Measurements from ENCODE around the gene ZDHHC13. TPM values are rescaled to one million over a fixed set of nuclear protein-coding genes. Genes with fewer than 3 reads are reported as not detected.
A peak's percentile ranks its signal among the peaks of the same experiment; 100 is the strongest.

The ZDHHC13 gene
- total and polyA plus RNA-seq, 12 donors, result 6.0 to 9.4 (median 7.2) TPM

GRCh38 chr11:19208181-19208580, 91.2 kb downstream of the ZDHHC13 start:
- Histone ChIP-seq H3K36me3 (no peaks in the 10 kb centered on the region), H3K4me3 (no peak overlapping the region), H3K27ac (peak overlapping the region in 5 of 10 donors; percentile 68 to 93 (median 89)), H3K9me3 (peaks cover 0 to 4% (median 0%) of the 10 kb centered on the region in 11 donors), H3K27me3 (no peaks in the 10 kb centered on the region), H3K4me1 (peaks cover 0 to 23% (median 0%) of the 10 kb centered on the region in 9 donors)
- intact Hi-C loops (cut with DNase I), result no loop called here
- ATAC-seq, result no peak
- TF ChIP-seq CTCF (IDR thresholded peaks at IDR 0.05), result no peak
- no peak for DNase-seq
- WGBS, 2 donors, result 89 to 90% methylated on average over 2 of the region's 2 CpGs

GRCh38 chr11:19208959-19209546, 92.1 kb downstream of the ZDHHC13 start:
- Histone ChIP-seq H3K27me3 (no peaks in the 10 kb centered on the region), H3K4me1 (peaks cover 0 to 23% (median 0%) of the 10 kb centered on the region in 9 donors), H3K36me3 (no peaks in the 10 kb centered on the region), H3K4me3 (peak overlapping the region in 2 of 10 donors; percentile 33 to 34), H3K9me3 (no peaks in the 10 kb centered on the region), H3K27ac (peak overlapping the region; percentile 38 to 93 (median 81))
- TF ChIP-seq CTCF (IDR thresholded peaks at IDR 0.05), result no peak
- intact Hi-C loops (cut with DNase I), result no loop called here
- ATAC-seq, result peak in 7 of 8 donors; percentile 17 to 85 (median 80)
- 23 to 41% methylated on average over 3 of the region's 3 CpGs for WGBS, 2 donors
- DNase-seq, result no peak

GRCh38 chr11:19209617-19210370, 92.8 kb downstream of the ZDHHC13 start:
- intact Hi-C loops (cut with DNase I), result no loop called here
- Histone ChIP-seq H3K27ac (peak overlapping the region; percentile 38 to 93 (median 81)), H3K9me3 (no peaks in the 10 kb centered on the region), H3K27me3 (no peaks in the 10 kb centered on the region), H3K36me3 (no peaks in the 10 kb centered on the region), H3K4me1 (peaks cover 0 to 23% (median 0%) of the 10 kb centered on the region in 9 donors), H3K4me3 (peak overlapping the region in 8 of 10 donors; percentile 22 to 45 (median 34))
- DNase-seq, result no peak
- peak in 2 of 9 donors; percentile 19 to 24 for TF ChIP-seq CTCF (IDR thresholded peaks at IDR 0.05)
- WGBS, 2 donors, result 26 to 31% methylated on average over 4 of the region's 4 CpGs
- ATAC-seq, result peak; percentile 73 to 96 (median 90)

- intact Hi-C loops (cut with DNase I), result no loop called here
- ATAC-seq (no peak), DNase-seq (no peak)
- no peaks in the 10 kb centered on the region for H3K36me3 ChIP-seq
- TF ChIP-seq CTCF (IDR thresholded peaks at IDR 0.05), result no peak
- no peak overlapping the region for H3K4me3 ChIP-seq
- H3K27ac ChIP-seq, result no peak overlapping the region
- H3K4me1 ChIP-seq, result peaks cover 0 to 23% (median 3%) of the 10 kb centered on the region in 9 donors
- no peaks in the 10 kb centered on the region for H3K9me3 ChIP-seq
- WGBS, 2 donors, result 80 to 93% methylated on average over 4 of the region's 4 CpGs
- H3K27me3 ChIP-seq, result no peaks in the 10 kb centered on the region
Measured at GRCh38 chr11:19216021-19216420, 99.1 kb downstream of the ZDHHC13 start.
